ENCODE data around the gene ZNF460.

DNA sequence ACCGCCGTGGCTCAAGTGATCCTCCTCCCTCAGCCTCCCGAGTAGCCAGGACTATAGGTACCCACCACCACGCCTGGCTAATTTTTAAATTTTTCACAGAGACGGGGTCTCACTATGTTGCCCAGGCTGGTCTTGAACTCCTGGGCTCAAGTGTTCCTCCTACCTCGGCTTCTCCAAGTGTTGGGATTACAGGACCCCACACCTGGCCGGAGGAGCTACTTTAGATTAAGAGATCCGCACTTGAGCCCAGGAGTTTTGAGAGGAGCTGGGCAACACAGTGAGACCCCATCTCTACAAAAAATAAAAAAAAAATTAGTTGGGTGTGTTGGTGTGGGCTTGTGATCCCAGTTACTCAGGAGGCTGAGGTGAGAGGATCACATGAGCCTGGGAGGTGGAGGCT is 9.0 kb upstream of the ZNF460 start:
- TF ChIP-seq, protein P1, sequence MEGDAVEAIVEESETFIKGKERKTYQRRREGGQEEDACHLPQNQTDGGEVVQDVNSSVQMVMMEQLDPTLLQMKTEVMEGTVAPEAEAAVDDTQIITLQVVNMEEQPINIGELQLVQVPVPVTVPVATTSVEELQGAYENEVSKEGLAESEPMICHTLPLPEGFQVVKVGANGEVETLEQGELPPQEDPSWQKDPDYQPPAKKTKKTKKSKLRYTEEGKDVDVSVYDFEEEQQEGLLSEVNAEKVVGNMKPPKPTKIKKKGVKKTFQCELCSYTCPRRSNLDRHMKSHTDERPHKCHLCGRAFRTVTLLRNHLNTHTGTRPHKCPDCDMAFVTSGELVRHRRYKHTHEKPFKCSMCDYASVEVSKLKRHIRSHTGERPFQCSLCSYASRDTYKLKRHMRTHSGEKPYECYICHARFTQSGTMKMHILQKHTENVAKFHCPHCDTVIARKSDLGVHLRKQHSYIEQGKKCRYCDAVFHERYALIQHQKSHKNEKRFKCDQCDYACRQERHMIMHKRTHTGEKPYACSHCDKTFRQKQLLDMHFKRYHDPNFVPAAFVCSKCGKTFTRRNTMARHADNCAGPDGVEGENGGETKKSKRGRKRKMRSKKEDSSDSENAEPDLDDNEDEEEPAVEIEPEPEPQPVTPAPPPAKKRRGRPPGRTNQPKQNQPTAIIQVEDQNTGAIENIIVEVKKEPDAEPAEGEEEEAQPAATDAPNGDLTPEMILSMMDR (IDR thresholded peaks at IDR 0.05; ENCODE audit: insufficient read depth, low read depth, low read length): no peak
- no peak for TF ChIP-seq EZH2 (IDR thresholded peaks at IDR 0.05; ENCODE audit: insufficient read depth, low read length)
